ENCODE measurements around the gene ACSM2A. TPM values are rescaled to one million over a fixed set of nuclear protein-coding genes. Genes with fewer than 3 reads are reported as not detected.
"Not testable (repeated sequence)": the region's sequence is repeated elsewhere in the genome, so short reads cannot be mapped to it uniquely, and the experiment has no call there.

The ACSM2A gene
- total RNA-seq, 2 experiments from 2014 or later, result not detected

DNA sequence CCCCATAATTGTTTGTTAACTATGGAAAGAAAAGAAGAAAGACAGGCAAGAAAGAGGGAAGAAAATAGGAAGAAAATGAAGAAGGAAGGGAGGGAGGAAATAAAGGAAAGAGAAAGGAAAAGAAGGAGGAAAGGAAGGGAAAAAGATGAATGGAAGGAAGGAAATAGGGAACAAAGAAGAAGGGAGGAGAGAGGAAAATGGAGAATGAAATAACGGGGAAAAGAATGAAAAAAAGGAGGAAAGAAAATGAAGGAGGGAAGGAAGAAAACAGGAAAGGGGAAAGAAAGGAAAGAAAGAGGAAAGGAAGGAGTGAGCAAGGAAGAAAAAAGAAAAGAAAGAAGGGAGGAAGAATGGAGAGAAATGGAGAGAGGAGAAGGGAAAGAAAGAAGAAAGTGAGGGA lies 20.8 kb upstream of the ACSM2A start:
- H3K27me3 Mint-ChIP-seq; H3K27ac Mint-ChIP-seq; DNase-seq; H3K4me1 Mint-ChIP-seq; POLR2A ChIA-PET; H3K4me3 Mint-ChIP-seq; H3K36me3 Mint-ChIP-seq (ENCODE audit: low read depth); H3K9me3 Mint-ChIP-seq; CTCF ChIA-PET: not testable (repeated sequence)

DNA sequence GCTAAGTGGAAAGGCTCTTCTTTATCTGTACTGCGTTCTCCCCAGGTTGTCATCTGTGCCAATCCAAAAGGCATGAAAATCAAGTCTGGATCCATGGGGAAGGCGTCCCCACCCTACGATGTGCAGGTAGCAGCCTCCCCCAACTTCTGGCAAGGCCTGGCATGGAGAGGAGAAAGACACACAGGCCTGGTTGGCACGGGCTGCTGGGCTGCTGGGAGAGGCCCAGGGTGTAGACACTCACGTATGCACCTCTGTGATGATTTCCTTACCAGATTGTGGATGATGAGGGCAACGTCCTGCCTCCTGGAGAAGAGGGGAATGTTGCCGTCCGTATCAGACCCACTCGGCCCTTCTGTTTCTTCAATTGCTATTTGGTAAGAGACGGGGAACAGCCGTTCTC lies 20.4 kb upstream of the ACSM2A start:
- ChIA-PET POLR2A (no interaction called here), CTCF (no interaction called here)
- no peaks in the 10 kb centered on the region for H3K36me3 Mint-ChIP-seq (ENCODE audit: low read depth)
- no peak overlapping the region for H3K4me3 Mint-ChIP-seq
- no peak for DNase-seq
- no peak overlapping the region for H3K27ac Mint-ChIP-seq
- no peaks in the 10 kb centered on the region for H3K27me3 Mint-ChIP-seq
- H3K9me3 Mint-ChIP-seq, result no peaks in the 10 kb centered on the region
- no peaks in the 10 kb centered on the region for H3K4me1 Mint-ChIP-seq

DNA sequence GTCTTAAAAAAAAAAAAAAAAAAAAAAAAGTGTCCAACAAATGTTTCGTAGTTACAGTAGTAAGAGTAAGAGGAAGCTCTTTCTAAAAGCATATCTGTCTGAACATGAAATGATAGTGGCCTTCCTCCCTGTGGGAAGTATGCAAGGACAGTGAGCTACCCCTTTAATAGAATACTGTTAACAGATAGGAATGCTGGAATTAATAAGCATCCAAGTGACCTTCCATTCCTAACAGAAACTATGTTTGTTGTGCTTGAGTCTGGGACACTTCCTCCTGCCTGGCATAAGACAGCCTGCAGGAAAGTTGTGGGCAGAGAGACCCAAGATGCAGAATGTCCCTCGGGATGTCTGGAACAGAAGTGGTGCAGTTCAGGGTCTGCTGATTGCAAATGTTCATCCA lies 12.4 kb upstream of the ACSM2A start:
- H3K36me3 Mint-ChIP-seq (ENCODE audit: low read depth); H3K27me3 Mint-ChIP-seq; H3K9me3 Mint-ChIP-seq; H3K27ac Mint-ChIP-seq; H3K4me1 Mint-ChIP-seq; CTCF ChIA-PET; DNase-seq; POLR2A ChIA-PET; H3K4me3 Mint-ChIP-seq: not testable (repeated sequence)

DNA sequence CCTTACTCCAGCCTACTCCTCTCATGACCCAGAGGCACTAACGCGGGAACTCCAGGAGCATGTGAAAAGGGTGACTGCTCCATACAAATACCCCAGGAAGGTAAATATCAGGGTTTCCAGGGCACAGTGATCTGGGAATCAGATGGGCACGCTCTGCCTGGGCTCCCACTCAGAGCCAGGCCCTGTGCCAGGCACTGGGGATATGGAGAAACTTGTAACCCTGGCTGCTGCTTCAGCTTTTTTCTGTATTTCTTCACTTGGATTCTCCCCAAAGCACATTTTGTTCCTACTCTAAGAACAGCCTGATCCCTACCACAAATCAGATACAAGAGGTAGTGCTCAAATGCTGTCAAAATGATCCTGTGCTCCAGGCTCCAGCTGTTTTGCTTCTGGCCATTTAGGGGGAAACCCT lies 11.5 kb upstream of the ACSM2A start:
- POLR2A ChIA-PET; H3K4me3 Mint-ChIP-seq; H3K9me3 Mint-ChIP-seq; H3K27me3 Mint-ChIP-seq; H3K27ac Mint-ChIP-seq; H3K4me1 Mint-ChIP-seq; CTCF ChIA-PET; DNase-seq; H3K36me3 Mint-ChIP-seq (ENCODE audit: low read depth): not testable (repeated sequence)

DNA sequence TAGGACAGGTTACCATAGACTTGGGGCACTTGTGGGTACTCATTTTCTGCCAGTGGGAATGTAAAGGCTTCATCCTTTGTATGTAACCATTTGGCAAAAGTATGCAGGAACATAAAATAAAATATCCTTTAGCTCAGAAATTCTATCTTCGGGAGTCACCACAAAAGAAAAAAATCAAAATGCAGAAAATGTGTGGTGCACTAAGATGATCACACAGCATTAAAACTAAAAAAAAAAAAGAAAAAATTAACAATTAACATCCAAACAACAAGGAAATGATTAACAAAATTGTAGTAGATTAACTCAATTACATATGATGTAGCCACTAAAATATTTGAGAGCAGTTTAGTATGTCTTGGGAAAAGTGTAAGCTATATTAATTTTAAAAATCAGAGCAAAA lies 10.6 kb upstream of the ACSM2A start:
- H3K4me3 Mint-ChIP-seq; H3K4me1 Mint-ChIP-seq; DNase-seq; POLR2A ChIA-PET; H3K27ac Mint-ChIP-seq; CTCF ChIA-PET; H3K9me3 Mint-ChIP-seq; H3K27me3 Mint-ChIP-seq; H3K36me3 Mint-ChIP-seq (ENCODE audit: low read depth): not testable (repeated sequence)

DNA sequence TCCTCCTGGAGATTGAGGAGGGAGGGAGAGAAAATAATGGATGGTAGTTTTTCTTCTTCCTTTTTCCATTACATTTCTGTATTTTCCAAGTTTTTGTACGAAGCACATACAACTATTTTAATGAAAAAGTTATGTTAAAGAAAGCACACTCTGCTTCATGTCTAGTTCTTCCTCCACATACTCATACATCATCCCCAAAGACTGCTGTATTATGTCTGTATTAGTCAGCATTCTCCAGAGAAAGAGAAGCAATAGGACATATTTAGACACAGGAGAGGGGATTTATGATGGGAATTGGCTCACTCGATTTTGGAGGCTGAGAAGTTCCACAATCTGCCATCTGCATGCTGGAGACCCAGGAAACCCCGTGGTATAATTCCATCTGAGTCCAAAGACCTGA lies 10.1 kb upstream of the ACSM2A start:
- H3K9me3 Mint-ChIP-seq, result no peaks in the 10 kb centered on the region
- H3K36me3 Mint-ChIP-seq (ENCODE audit: low read depth), result no peaks in the 10 kb centered on the region
- H3K4me1 Mint-ChIP-seq, result no peaks in the 10 kb centered on the region
- ChIA-PET POLR2A (no interaction called here), CTCF (no interaction called here)
- DNase-seq, result no peak
- H3K27me3 Mint-ChIP-seq, result no peaks in the 10 kb centered on the region
- H3K27ac Mint-ChIP-seq, result no peak overlapping the region
- no peak overlapping the region for H3K4me3 Mint-ChIP-seq

DNA sequence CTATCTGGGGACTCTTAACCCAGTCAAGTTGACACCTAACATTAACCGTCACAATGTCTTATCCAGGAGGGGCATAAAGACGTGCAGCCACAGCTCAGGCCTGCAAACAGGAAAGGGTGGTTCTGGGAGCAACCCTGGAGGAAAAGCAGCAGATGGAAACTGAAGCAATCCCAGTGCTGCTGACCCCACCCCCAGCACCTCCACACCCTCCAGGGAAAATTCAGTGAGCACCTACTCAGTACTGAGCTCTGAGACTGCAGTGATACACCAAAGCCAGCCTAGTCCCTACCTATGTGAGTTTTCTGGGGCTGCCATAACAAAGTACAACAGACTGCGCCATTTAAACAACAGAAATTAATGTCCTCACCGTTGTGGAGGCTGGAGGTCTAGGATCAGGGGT lies 9.5 kb upstream of the ACSM2A start:
- CTCF ChIA-PET; H3K36me3 Mint-ChIP-seq (ENCODE audit: low read depth); H3K9me3 Mint-ChIP-seq; H3K4me1 Mint-ChIP-seq; POLR2A ChIA-PET; DNase-seq; H3K27ac Mint-ChIP-seq; H3K4me3 Mint-ChIP-seq; H3K27me3 Mint-ChIP-seq: not testable (repeated sequence)

DNA sequence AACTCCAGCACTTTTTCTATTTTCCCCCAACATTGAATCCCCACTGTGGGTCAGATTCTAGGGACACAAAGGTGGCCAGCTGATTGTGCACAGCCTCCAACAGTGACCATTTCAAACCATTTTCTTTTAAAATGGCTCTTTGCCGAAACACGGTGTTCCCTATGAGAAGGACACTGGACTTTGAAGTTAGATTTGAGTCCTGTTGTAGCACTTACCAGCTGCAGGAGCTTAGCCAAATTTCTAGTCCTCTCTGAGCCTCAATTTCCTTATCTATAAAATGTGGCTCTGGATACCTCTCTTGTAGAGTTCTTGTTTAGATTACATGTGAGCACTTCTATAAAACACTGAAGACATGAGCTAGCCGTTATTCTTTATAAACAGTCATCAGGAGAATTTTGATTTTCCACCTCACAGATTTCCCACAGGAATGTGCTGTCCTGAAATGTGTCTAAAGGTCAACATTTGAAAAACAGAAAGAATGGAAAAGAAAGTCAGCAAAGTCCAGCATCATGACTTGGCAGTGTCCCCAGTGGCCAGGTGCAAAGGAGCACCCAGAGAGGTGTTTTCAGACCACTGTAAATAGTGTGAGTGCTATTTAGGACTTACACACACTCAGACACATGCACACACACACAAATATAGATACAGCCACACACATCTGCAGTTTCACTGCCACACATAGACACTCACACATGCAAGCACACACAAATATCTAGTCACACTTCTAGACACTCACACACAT lies 4.5 kb upstream of the ACSM2A start:
- H3K27ac Mint-ChIP-seq; DNase-seq; CTCF ChIA-PET; H3K27me3 Mint-ChIP-seq; H3K9me3 Mint-ChIP-seq; POLR2A ChIA-PET; H3K4me3 Mint-ChIP-seq; H3K4me1 Mint-ChIP-seq; H3K36me3 Mint-ChIP-seq (ENCODE audit: low read depth): not testable (repeated sequence)

DNA sequence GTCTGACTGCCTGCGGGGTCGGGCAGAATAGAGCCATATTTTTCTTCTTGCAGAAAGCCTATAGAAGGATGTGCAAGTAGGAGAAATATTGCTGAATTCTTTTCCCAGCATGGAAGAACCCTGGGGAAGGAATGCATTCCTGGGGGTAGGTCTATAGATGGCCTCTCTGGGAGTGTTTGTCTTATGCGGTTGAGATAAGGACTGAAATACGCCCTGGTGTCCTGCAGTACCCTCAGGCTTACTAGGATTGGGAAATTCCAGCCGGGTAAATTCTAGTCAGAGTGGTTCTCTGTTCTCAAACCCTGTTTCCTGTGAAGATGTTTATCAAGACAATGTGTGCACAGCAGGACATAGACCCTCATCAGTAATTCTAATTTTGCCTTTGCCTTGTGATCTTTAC lies 2.3 kb downstream of the ACSM2A start:
- H3K4me1 Mint-ChIP-seq; H3K27me3 Mint-ChIP-seq; DNase-seq; H3K9me3 Mint-ChIP-seq; H3K27ac Mint-ChIP-seq; H3K36me3 Mint-ChIP-seq (ENCODE audit: low read depth); CTCF ChIA-PET; H3K4me3 Mint-ChIP-seq: not testable (repeated sequence)
- POLR2A ChIA-PET, result interaction anchor here (0.6 kb wide), 1 partner anchor 491 kb away, joined by 3 read pairs; no protein-coding TSS in a partner anchor

DNA sequence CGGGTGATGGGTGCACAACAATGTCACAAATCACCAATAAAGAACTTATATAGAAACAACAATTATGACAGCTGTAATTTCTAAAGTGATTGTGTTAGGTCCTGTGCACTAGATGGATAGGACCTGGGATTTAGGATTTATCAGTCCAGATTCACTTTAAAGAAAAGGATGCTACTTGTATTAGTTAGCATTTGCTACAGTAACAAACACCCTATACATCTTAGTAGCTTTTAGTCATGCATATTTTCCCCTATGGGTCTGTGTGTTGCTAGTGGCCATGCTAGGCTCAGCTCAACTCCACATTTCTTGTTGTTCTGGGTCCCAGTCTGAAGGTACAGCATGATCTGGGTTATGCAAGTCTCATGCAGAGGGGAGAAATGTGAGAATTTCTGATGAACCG lies 7.9 kb downstream of the ACSM2A start:
- H3K4me1 Mint-ChIP-seq; CTCF ChIA-PET; H3K36me3 Mint-ChIP-seq (ENCODE audit: low read depth); H3K4me3 Mint-ChIP-seq; POLR2A ChIA-PET; H3K27ac Mint-ChIP-seq; DNase-seq; H3K9me3 Mint-ChIP-seq; H3K27me3 Mint-ChIP-seq: not testable (repeated sequence)

DNA sequence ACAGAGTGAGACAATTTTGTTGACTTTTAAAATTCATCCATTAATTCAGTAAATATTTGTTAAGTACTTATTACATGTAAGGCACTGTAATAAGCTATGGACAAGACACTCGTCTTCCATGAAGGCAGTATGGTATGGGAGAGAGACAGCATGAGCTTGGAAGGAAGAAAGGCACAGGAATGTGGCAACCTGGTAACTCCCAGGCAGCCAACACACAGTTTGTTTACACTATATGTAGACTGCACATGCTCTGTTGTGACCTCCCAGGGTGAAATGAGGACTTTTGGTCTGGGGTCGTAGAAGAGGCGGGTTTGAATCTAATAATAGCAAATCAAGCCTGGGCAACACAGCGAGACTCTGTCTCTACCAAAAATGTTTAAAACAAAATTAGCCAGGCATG lies 9.0 kb downstream of the ACSM2A start:
- CTCF ChIA-PET; H3K36me3 Mint-ChIP-seq (ENCODE audit: low read depth); H3K4me3 Mint-ChIP-seq; H3K27me3 Mint-ChIP-seq; H3K4me1 Mint-ChIP-seq; DNase-seq; POLR2A ChIA-PET; H3K9me3 Mint-ChIP-seq; H3K27ac Mint-ChIP-seq: not testable (repeated sequence)

DNA sequence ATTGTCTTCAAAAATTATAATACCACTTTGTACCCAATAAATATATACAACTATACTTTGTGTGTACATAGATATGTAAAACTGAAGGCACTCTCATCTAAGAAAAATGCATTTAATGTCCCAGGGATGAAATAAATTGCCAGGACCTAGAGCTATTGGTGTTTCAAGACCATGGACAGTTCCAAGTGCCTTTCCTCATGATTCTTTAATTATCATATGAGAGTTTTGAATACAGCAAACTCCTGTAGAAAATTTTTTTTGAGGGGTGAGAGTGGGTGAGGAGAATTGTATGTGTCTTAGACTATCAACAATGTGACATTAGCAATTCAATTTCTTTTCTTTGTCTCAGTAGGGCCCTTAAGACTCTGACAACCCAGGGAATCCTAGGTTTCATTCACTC lies 17.6 kb downstream of the ACSM2A start:
- H3K36me3 Mint-ChIP-seq (ENCODE audit: low read depth); DNase-seq; CTCF ChIA-PET; POLR2A ChIA-PET; H3K4me1 Mint-ChIP-seq; H3K4me3 Mint-ChIP-seq; H3K27me3 Mint-ChIP-seq; H3K9me3 Mint-ChIP-seq; H3K27ac Mint-ChIP-seq: not testable (repeated sequence)

DNA sequence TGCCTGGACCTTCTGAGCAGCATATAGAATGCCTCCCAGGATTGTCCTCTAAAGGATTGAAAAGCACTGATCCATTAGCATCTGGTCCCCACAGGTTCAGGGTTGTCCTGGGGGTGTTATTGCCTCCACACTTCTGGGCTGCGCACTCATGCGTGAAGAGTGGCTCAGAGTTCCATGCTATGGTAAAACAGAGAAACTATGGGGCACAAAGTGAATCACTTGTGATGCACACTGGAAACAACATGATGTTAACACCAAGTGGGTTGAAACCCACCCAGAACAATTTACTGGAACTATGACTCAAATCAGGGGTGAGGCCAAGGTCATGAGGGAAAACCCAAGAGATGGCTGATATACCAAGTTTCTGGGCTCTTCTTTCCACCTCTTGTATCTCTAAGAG lies 18.6 kb downstream of the ACSM2A start:
- H3K4me1 Mint-ChIP-seq; H3K27ac Mint-ChIP-seq; H3K4me3 Mint-ChIP-seq; H3K27me3 Mint-ChIP-seq; DNase-seq; POLR2A ChIA-PET; H3K36me3 Mint-ChIP-seq (ENCODE audit: low read depth); CTCF ChIA-PET; H3K9me3 Mint-ChIP-seq: not testable (repeated sequence)

DNA sequence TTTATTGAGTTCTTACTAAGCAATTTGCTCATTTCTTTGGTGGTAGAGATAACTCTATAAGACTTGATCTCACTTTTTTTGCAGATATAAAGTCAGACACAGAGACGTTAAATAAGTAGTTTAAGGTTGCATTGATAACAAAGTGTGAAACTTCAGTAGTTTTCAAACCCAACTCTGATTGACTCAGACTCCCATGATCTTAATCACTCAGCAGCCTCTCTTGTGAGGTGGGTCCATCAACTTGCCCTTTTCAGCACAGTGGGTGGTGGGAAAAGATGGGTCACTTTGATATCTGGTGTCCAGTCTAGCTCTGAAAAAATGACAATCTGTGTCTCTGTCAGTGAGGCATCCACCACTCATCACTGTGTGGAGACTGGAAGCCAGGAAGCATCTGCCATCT lies 19.4 kb downstream of the ACSM2A start:
- H3K36me3 Mint-ChIP-seq (ENCODE audit: low read depth), result not testable (repeated sequence)

More for the DNA sequence above, 19.4 kb downstream of the ACSM2A start:
- H3K9me3 Mint-ChIP-seq, H3K27me3 Mint-ChIP-seq, H3K27ac Mint-ChIP-seq, H3K4me3 Mint-ChIP-seq, CTCF ChIA-PET, POLR2A ChIA-PET, DNase-seq, H3K4me1 Mint-ChIP-seq: not testable (repeated sequence)
